DND-41 (cell line): ENCODE data around the gene KDELR1.

Experiments
- CTCF ChIP-seq: IDR thresholded peaks from 2 replicates; pipeline ENCODE4 v1.5.1; 2012; ENCODE audit warnings: borderline replicate concordance, low read length, moderate library complexity, mild to moderate bottlenecking; ENCODE audit not compliant: poor library complexity, severe bottlenecking; ENCODE audit errors: extremely low read depth
- EZH2 ChIP-seq: IDR thresholded peaks from 3 replicates; pipeline ENCODE4 v1.6.1; 2012; ENCODE audit warnings: borderline replicate concordance, low read depth, mild to moderate bottlenecking, moderate library complexity, low read length, inconsistent platforms; ENCODE audit not compliant: severe bottlenecking

- TF ChIP-seq CTCF (no peak), EZH2 (no peak)
Measured at GRCh38 chr19:48418317-48419064, 27.1 kb upstream of the KDELR1 start.
